Thyroid gland (tissue), 4 donors: Measurements from ENCODE around the gene DYNLT2.

ENCODE experiments used
- POLR2A ChIP-seq, 2 donors: fragments of 450-650 bp; IDR thresholded peaks; one replicate each; pipeline ENCODE4 v1.6.1; 2017; ENCODE audit warnings: antibody characterized with exemption in 2 of 2, mild to moderate bottlenecking in 2 of 2, moderate library complexity in 1 of 2
- TF ChIP-seq, protein P1 (sequence below), 6 experiments: fragments of 200-600 bp in 3 of 6; fragments of 450-650 bp in 3 of 6; sonication (generic) in 3 of 6; IDR thresholded peaks; one replicate each; pipeline ENCODE4 v1.5.1; 2016 to 2019; ENCODE audit warnings: antibody characterized with exemption in 6 of 6, mild to moderate bottlenecking in 2 of 6, inconsistent platforms in 1 of 6, moderate library complexity in 1 of 6

DNA sequence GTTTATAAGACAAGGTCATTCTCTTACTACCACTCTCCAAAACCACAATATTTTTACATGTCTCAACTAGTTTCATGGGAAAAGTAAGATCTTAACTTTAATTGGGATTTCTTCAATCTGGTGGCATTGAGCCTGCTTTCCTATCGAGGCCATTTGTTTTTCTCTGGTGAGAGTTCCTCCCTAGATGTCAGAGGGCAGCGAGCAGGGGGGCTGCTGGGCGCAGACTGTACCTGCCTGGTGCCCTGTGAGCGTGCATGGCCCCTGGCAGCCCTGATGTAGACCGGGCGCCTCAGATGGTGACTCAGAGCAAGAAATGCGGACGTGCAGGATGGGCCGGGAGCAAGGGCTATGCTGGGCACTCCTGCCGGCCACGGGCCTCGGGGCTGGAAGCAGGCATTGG is 27.3 kb upstream of the DYNLT2 start:
- TF ChIP-seq, protein P1, sequence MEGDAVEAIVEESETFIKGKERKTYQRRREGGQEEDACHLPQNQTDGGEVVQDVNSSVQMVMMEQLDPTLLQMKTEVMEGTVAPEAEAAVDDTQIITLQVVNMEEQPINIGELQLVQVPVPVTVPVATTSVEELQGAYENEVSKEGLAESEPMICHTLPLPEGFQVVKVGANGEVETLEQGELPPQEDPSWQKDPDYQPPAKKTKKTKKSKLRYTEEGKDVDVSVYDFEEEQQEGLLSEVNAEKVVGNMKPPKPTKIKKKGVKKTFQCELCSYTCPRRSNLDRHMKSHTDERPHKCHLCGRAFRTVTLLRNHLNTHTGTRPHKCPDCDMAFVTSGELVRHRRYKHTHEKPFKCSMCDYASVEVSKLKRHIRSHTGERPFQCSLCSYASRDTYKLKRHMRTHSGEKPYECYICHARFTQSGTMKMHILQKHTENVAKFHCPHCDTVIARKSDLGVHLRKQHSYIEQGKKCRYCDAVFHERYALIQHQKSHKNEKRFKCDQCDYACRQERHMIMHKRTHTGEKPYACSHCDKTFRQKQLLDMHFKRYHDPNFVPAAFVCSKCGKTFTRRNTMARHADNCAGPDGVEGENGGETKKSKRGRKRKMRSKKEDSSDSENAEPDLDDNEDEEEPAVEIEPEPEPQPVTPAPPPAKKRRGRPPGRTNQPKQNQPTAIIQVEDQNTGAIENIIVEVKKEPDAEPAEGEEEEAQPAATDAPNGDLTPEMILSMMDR (IDR thresholded peaks at IDR 0.05) = no peak
- no peak for TF ChIP-seq POLR2A (IDR thresholded peaks at IDR 0.05)
